Prostate gland (tissue), 2 donors: ENCODE measurements around the gene DNASE1L2.

Experiments used
- CTCF ChIP-seq, 4 experiments: fragments of 200-600 bp in 2 of 4; fragments of 450-650 bp in 2 of 4; sonication (generic) in 2 of 4; IDR thresholded peaks; 1 replicate in 3 of 4; 2 replicates in 1 of 4; pipeline ENCODE4 v1.5.1; 2016 to 2019; ENCODE audit warnings: antibody characterized with exemption in 4 of 4, mild to moderate bottlenecking in 2 of 4, moderate library complexity in 2 of 4
- POLR2A ChIP-seq: fragments of 450-650 bp; IDR thresholded peaks from one replicate; pipeline ENCODE4 v1.6.1; 2016; ENCODE audit warnings: antibody characterized with exemption, mild to moderate bottlenecking
- POLR2AphosphoS5 ChIP-seq: sonication (generic); formaldehyde crosslinking; IDR thresholded peaks from one replicate; pipeline ENCODE4 v1.6.1; 2017; ENCODE audit warnings: antibody characterized with exemption

GRCh38 chr16:2287916-2288547, 51.8 kb downstream of the DNASE1L2 start:
- TF ChIP-seq CTCF (IDR thresholded peaks at IDR 0.05) (no peak), POLR2AphosphoS5 (no peak), POLR2A (no peak)
